ENCODE data around the gene DAAM2.

The DAAM2 gene

DNA sequence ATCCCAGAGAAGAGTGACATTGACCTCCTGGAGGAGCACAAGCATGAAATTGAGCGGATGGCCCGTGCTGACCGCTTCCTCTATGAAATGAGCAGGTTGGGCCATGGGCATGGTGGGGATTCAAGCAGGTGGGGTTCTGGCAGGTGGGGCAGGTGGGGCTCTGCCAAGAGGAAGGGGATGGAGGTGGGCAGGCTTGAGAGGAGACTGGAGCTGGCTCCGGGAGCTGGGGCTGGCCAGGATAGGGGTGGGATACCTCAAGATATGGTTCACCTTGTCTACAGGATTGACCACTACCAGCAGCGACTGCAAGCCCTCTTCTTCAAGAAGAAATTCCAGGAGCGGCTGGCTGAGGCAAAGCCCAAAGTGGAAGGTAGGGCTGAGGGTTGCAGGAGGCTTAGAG lies 99.2 kb downstream of the DAAM2 start:
- no peak for DNase-seq

- no peak for DNase-seq
These were observed 99.8 kb downstream of the DAAM2 start for GRCh38 chr6:39891976-39892375.

DNA sequence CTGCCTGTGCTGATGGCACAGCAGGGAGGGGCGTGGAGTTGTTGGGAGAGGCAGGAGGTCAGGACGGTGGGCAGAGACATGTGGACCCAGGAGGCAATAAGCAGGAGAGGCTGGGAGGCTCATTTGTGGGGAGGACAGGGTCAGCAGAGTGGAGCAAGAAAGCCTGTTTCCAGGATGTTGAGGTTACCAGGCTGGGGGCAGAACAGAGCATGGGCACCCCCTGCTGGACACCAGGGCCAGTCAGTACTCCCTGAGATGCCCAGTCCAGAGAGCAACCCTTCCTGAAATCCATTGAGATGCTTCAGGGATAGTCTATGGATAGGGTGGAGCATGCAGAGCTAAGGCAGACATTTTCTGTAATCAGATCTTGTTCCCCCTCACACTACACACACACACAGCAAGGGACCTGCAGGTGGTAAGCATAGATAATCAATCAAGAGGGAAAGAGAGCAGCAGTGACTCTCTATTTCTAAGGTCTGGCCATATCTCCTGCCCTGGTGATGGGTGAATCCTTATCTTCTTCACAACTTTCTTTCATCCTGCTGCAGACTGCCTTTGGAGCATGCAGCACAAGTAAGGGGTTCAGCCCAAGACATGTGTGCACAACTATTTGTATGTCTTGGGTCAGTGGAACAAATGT lies 100.4 kb downstream of the DAAM2 start:
- no peak for DNase-seq

DNA sequence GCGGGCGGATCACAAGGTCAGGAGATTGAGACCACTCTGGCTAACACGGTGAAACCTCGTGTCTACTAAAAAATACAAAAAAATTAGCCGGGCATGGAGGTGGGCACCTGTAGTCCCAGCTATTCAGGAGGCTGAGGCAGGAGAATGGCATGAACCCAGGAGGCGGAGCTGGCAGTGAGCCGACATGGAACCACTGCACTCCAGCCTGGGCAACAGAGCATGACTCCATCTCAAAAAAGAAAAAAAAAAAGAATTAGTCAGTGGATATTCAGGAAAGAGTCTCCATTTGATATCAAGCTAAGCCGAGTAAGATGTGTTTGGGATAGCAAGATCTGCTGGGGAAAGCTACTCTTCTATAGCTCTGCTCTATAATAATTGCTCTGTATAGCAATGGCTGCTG lies 101.1 kb downstream of the DAAM2 start:
- DNase-seq: no peak

DNA sequence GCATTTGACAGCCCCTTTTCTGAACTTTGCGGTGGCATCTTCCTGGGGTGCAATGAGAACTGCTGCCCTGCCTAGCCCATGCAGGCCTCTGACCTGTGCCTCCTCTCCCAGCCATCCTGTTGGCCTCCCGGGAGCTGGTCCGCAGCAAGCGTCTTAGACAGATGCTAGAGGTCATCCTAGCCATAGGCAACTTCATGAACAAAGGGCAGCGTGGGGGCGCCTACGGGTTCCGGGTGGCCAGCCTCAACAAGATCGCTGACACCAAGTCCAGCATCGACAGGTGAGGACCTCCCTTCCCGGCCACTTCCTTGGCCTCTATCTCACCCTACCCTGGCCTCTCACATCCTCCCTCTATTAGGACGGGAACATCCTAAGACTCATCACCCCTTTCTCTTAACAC lies 104.5 kb downstream of the DAAM2 start:
- DNase-seq: no peak

GRCh38 chr6:39897698-39898097 lies 105.5 kb downstream of the DAAM2 start:
- DNase-seq: no peak

- no peak for DNase-seq
These were observed 106.4 kb downstream of the DAAM2 start for GRCh38 chr6:39898625-39899024.

DNA sequence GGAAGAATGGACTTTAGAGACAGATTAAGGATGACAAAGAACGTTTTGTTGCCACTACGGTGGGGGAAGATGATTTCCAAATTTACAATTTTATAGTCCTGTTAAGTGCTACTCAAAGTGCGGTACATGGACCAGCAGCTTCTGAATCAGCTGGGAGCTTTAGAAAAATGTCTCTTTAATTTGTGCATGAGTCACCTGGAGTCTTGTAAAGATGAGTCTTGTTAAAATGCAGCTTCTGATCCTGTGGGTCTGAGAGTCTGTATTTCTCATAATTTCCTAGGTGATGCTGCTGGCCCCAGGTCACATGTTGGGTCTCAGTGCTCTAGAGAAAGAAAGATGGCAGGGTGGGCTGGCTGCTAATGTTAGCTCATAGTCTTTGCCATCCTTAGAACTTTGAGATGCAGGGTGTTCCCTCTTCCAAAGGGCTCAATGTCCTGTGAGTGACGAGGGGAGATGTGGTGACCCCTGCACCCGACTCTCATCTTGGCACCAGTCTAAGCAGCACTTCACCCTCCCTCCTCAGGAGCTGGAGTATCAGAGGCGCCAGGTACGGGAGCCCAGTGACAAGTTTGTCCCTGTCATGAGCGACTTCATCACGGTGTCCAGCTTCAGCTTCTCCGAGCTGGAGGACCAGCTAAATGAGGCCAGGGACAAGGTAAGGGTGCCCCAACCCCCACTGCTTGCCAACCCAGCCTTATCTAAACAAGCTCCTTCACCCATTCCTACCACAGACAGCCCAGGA lies 107.5 kb downstream of the DAAM2 start:
- DNase-seq: no peak

- DNase-seq: no peak
These were observed 109.0 kb downstream of the DAAM2 start for GRCh38 chr6:39901116-39901655.

- DNase-seq: no peak
These were observed 109.5 kb downstream of the DAAM2 start for GRCh38 chr6:39901670-39902069.

- no peak for DNase-seq
These were observed 110.0 kb downstream of the DAAM2 start for GRCh38 chr6:39902136-39902535.

DNA sequence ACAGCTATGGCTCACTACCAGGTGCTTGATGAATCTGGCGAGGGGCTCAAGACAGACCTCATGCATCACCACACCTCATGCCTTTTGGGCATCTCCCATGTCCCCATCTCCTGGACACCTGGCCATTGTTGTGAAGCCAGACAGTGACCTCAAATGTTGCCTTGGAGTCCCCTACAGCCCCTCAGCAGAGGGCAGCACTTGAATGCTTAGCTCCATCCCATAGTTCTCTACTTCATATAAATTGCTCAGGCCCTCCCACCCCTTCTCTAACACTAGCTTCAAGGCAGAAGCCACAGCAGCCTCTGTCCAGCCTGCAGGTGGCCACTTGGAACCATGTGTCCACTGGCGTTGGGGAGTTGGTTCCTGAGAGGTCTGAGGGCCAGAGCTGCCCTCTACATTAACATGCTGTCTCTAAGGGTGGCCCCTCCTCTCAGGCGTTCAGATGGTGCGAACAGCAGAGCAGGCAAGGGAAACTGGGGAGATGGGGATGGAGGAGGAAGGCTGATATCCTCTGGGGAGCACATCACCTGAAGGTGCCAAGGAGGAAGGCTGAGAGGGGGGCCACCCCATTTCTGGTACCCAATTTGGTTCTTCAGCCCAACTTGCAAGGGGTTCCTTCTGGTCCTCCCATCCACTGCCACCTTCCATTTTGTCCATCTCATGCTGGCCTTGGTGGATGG lies 110.8 kb downstream of the DAAM2 start:
- DNase-seq: no peak

- DNase-seq: no peak
These were observed 111.5 kb downstream of the DAAM2 start for GRCh38 chr6:39903656-39904055.

DNA sequence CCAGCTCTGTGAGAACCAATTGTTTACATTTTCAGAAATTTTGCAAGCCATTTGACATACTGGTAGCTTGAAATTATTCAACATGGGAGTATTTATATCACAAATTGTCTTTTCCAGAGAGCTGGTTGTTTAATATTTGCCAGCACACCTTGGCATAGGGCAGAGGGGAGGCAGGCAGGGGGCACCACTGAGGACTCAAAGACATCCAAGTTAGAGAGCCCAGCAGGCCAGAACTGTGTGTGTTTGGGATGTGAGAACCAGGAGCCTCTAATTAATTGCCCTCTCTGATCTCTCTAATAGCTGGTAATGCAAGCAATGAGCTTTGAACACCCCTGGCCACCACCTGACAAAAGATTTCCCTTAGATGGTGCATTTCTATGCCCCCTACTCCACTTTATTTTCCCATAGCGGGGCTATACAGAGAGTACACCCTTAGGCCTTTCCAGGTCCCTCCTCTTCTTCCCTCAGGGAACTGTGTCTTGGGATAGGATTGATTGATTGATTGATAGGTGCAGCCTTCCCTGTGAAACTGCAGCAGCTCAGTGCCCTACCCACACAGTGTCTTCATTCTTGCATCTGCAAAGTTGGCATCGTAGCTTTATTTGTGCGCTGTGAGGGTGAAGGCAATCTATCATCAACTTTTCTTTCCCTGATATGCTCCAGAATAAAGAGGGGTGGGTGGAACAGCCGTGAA lies 112.9 kb downstream of the DAAM2 start:
- DNase-seq: no peak

- DNase-seq: no peak
These were observed 113.4 kb downstream of the DAAM2 start for GRCh38 chr6:39905640-39905975.

GRCh38 chr6:39906318-39906761 lies 114.2 kb downstream of the DAAM2 start:
- DNase-seq: no peak

DNA sequence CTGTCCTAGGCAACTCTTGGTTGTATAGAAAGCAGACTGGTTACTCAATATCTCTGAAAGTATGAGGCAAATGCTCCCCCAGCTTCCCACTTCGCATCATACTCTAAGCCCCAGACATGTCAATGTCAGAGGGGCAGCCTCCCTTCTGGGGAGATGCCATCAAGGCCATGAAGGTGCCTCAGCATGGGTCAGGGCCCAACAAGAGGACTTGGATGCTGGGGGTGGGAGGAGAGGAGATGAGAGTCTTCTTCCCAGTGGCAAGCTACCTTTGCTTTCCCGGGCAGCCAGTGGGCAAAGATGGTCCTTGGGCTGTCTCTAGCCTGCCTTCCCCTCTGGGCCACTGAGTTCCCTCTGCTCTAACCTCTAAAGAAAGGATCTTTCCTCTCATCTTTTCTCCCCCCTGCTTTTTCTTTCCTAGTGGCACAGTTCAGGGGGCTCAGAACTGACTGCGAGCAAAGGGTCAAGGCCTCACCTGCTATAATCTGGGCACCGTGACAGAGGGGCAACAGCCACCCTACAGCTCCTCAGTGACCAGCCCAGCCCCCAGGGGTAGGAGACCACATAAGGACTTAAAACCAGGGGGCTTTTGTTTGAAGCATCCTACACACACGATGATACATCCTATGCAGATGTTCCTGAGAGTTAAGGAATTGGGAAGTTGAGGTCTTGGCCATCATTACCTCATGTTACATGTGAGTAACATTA lies 115.8 kb downstream of the DAAM2 start:
- no peak for DNase-seq

GRCh38 chr6:39908838-39909583 lies 116.8 kb downstream of the DAAM2 start:
- no peak for DNase-seq

- DNase-seq: no peak
These were observed 117.5 kb downstream of the DAAM2 start for GRCh38 chr6:39909701-39910100.

GRCh38 chr6:39910164-39910563 lies 118.0 kb downstream of the DAAM2 start:
- no peak for DNase-seq

- no peak for DNase-seq
These were observed 118.6 kb downstream of the DAAM2 start for GRCh38 chr6:39910744-39911143.

Measured in NCI-H1417 treated with DMSO at 0.1 percent for 48 hours (cell line).